Activated naive CD8-positive, alpha-beta T cell (primary cell): ENCODE measurements around the gene NUP98.

ENCODE experiments used
- H3K27ac Mint-ChIP-seq: one replicate; pipeline ENCODE4 v1.8.0; 2021; ENCODE audit warnings: mixed read lengths
- H3K27me3 Mint-ChIP-seq: one replicate; pipeline ENCODE4 v1.8.0; 2021; ENCODE audit warnings: mixed read lengths
- H3K36me3 Mint-ChIP-seq: one replicate; pipeline ENCODE4 v1.8.0; 2021; ENCODE audit warnings: mixed read lengths
- H3K4me1 Mint-ChIP-seq: one replicate; pipeline ENCODE4 v1.8.0; 2021; ENCODE audit warnings: low read depth, mixed read lengths
- H3K4me3 Mint-ChIP-seq: one replicate; pipeline ENCODE4 v1.8.0; 2021; ENCODE audit warnings: mild to moderate bottlenecking, mixed read lengths
- H3K9me3 Mint-ChIP-seq: one replicate; pipeline ENCODE4 v1.8.0; 2021; ENCODE audit warnings: low read depth, mixed read lengths

The NUP98 gene

GRCh38 chr11:3797329-3798090 lies at the start of gene NUP98:
Gene NUP98, minus strand, starts transcription at chr11:3797554. Its CDS starts 15,437 bp downstream, at chr11:3782117.
- Mint-ChIP-seq H3K4me1 (peaks cover 42% of the 10 kb centered on the region), H3K36me3 (peaks cover 4% of the 10 kb centered on the region), H3K27me3 (no peaks in the 10 kb centered on the region), H3K4me3 (peak within 1 kb of the TSS; percentile 98), H3K27ac (peak within 1 kb of the TSS; percentile 99), H3K9me3 (no peaks in the 10 kb centered on the region)

DNA sequence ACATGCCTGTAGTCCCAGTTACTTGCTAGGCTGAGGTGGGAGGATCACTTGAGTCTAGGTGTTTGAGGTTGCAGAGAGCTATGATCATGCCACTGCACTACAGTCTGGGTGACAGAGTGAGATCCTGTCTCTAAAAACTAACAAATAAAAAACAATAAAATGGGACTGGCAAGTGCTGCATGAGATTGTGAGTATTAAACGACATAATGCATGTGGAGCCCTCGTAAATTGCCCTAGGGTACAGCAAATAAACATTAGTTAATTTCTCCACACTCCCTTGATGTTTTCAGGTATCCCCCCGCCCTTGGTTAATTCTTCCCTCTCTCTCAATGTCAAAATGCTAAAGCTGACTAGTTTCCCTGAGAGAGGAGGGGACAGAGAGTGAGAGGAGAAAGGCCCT lies 48.3 kb upstream of the NUP98 start:
- H3K9me3 Mint-ChIP-seq, result no peaks in the 10 kb centered on the region
- H3K4me1 Mint-ChIP-seq, result peaks cover 39% of the 10 kb centered on the region
- no peak overlapping the region for H3K4me3 Mint-ChIP-seq
- H3K27me3 Mint-ChIP-seq, result no peaks in the 10 kb centered on the region
- H3K27ac Mint-ChIP-seq, result no peak overlapping the region
- H3K36me3 Mint-ChIP-seq, result no peaks in the 10 kb centered on the region

DNA sequence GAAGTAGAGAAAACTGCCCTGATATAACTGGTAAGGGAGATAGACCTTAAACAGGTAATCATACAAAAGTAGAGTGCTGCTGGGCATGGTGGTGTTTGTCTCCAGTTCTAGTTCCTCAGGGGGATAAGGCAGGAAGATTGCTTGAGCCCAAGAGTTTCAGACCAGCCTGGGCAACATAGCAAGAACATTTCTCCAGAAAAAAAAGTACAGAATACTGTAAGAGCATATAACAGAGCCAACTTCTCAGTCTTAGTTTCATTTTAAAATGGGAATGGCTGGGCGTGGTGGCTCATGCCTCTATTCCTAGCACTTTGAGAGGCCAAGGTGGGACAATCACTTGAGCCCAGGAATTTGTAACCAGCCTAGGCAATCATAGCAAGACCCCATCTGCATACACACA lies 47.9 kb upstream of the NUP98 start:
- no peaks in the 10 kb centered on the region for H3K36me3 Mint-ChIP-seq
- no peaks in the 10 kb centered on the region for H3K9me3 Mint-ChIP-seq
- H3K27ac Mint-ChIP-seq, result peak overlapping the region; percentile 41
- no peaks in the 10 kb centered on the region for H3K27me3 Mint-ChIP-seq
- H3K4me3 Mint-ChIP-seq, result no peak overlapping the region
- H3K4me1 Mint-ChIP-seq, result peaks cover 39% of the 10 kb centered on the region

DNA sequence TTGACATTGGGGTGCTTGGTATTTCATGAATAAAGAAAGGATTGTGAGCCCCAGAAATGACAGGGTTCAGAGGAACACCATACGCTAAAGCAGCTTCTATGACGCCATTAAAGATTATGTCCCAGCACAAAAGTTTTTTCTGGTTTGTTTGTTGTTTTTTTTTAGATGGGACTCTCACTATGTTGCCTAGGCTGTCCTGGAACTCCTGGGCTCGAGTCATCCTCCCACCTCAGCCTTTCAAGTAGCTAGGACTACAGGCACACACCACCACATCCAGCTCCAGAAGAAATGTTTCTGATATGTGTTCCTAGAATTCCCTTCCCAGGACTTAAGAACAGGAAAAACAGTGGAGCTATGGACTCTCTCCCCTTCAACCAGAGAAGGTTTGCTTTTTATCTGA lies 46.0 kb upstream of the NUP98 start:
- Mint-ChIP-seq H3K27me3 (no peaks in the 10 kb centered on the region), H3K4me3 (peak overlapping the region; percentile 15), H3K27ac (peak overlapping the region; percentile 85), H3K9me3 (no peaks in the 10 kb centered on the region), H3K36me3 (peaks cover 9% of the 10 kb centered on the region), H3K4me1 (peaks cover 38% of the 10 kb centered on the region)

DNA sequence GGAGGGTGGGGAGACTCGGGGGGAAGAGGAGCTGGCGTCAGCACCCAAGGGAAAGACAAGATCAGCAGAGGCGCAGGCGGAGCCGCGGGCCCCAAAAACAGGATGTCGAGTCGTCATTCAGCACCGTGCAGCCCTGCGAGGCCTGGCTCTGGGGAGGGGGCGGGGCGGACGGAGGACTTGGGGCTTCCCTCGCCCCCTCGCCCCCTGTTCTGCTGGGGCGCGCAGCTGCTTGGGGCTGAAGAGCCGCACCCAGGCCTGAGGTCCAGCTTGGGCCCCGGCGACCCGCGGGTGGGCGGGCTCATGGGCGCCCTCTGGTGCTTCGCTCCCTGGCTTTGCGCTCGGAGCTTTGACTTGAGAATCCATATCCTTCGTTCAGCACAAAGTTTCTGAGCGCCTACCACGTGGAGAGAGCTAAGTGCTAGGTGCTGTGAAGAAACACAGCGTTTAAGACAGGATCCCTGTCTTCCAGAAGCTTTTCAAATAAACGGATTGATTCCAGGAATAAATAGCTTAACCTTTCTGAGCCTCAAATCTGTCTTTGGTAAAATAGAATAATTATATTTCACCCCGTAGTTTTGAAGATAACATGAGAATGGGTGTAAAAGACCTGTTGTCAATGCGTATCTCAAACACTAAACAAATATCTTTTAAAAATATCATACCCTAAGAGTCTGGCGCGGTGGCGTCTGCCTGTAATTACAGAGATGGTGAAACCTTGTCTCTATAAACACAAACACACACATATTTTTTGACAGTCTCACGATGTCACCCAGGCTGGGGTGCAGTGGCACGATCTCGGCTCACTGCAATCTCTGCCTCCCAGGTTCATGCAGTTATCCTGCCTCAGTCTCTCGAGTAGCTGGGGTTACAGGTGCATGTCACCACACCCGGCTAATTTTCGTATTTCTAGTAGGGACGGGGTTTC lies 44.3 kb upstream of the NUP98 start:
- no peaks in the 10 kb centered on the region for H3K9me3 Mint-ChIP-seq
- H3K27ac Mint-ChIP-seq, result peak overlapping the region; percentile 96
- peak overlapping the region; percentile 85 for H3K4me3 Mint-ChIP-seq
- no peaks in the 10 kb centered on the region for H3K27me3 Mint-ChIP-seq
- H3K4me1 Mint-ChIP-seq, result peaks cover 53% of the 10 kb centered on the region
- peaks cover 13% of the 10 kb centered on the region for H3K36me3 Mint-ChIP-seq

DNA sequence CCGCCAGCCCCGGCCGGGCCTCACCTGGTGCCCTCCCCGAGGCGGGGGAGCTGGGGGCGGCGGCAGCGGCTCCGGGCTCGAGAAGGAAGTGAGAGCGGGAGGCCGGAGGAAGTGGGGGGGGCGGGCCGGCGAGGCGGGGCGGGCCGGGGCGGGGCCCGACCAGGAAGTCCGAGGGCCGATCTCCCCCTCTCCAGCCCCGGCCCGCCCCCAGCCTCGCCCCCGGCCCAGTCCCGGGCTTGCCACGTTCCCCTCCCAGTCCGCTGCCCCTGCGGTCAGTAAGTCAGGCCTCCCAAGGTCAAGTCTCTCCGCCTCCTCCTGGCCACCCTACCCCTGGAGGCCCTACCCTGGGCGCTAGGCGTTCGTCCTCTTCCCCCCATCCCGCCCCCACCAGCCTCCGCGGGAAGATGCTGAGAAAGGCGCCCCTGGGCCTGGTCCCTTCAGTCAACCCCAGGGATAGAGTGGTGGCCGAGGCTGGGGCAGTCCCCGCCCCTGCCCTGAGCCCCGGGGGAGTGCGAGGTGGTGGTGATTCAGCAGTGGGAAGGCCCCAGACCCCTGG lies 43.6 kb upstream of the NUP98 start, which contains the start of gene RHOG:
Gene RHOG (minus strand): TSS at position 90 of the 556 bp plus-strand sequence. CDS start 12,821 bp downstream, outside the sequence.
- Mint-ChIP-seq H3K27me3 (no peaks in the 10 kb centered on the region), H3K4me3 (peak within 1 kb of the TSS; percentile 97), H3K27ac (peak within 1 kb of the TSS; percentile 96), H3K9me3 (no peaks in the 10 kb centered on the region), H3K4me1 (peaks cover 54% of the 10 kb centered on the region), H3K36me3 (peaks cover 13% of the 10 kb centered on the region)

GRCh38 chr11:3840004-3840869 lies 42.9 kb upstream of the NUP98 start:
- Mint-ChIP-seq H3K36me3 (peaks cover 16% of the 10 kb centered on the region), H3K27me3 (no peaks in the 10 kb centered on the region), H3K4me3 (peak overlapping the region; percentile 97), H3K4me1 (peaks cover 57% of the 10 kb centered on the region), H3K27ac (peak overlapping the region; percentile 94), H3K9me3 (no peaks in the 10 kb centered on the region)

- peak overlapping the region; percentile 97 for H3K4me3 Mint-ChIP-seq
- peak overlapping the region; percentile 94 for H3K27ac Mint-ChIP-seq
- H3K27me3 Mint-ChIP-seq, result no peaks in the 10 kb centered on the region
- H3K36me3 Mint-ChIP-seq, result peaks cover 27% of the 10 kb centered on the region
- peaks cover 62% of the 10 kb centered on the region for H3K4me1 Mint-ChIP-seq
- H3K9me3 Mint-ChIP-seq, result no peaks in the 10 kb centered on the region
Measured at GRCh38 chr11:3838504-3838903, 41.1 kb upstream of the NUP98 start.

- Mint-ChIP-seq H3K9me3 (no peaks in the 10 kb centered on the region), H3K36me3 (peaks cover 28% of the 10 kb centered on the region), H3K27ac (peak overlapping the region; percentile 94), H3K4me3 (peak overlapping the region; percentile 97), H3K27me3 (no peaks in the 10 kb centered on the region), H3K4me1 (peaks cover 62% of the 10 kb centered on the region)
Measured at GRCh38 chr11:3837793-3838192, 40.4 kb upstream of the NUP98 start.

DNA sequence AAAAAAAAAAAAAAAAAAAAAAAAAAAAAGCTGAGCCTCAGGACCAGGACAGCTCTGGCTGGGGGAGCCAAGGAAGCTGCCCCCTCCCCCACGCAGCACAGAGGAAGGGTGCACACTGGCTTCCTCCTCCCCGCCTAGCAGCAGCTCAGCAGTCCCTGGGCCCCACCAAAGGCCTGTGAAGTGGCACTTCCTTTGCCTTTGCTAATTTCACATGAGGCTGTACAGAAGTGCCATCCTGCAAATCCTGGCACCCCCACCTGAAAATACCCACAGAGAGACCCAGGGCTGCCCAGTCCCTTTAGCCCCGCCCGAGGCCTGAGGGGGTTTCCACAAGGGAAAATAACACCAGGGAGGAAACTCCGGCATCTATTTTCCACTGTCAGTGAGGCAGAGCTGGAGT lies 39.5 kb upstream of the NUP98 start:
- peak overlapping the region; percentile 97 for H3K4me3 Mint-ChIP-seq
- H3K4me1 Mint-ChIP-seq, result peaks cover 66% of the 10 kb centered on the region
- no peaks in the 10 kb centered on the region for H3K27me3 Mint-ChIP-seq
- H3K36me3 Mint-ChIP-seq, result peaks cover 28% of the 10 kb centered on the region
- peak overlapping the region; percentile 94 for H3K27ac Mint-ChIP-seq
- no peaks in the 10 kb centered on the region for H3K9me3 Mint-ChIP-seq

GRCh38 chr11:3835751-3836150 lies 38.4 kb upstream of the NUP98 start:
- Mint-ChIP-seq H3K9me3 (no peaks in the 10 kb centered on the region), H3K4me3 (peak overlapping the region; percentile 97), H3K27me3 (no peaks in the 10 kb centered on the region), H3K36me3 (peaks cover 30% of the 10 kb centered on the region), H3K27ac (peak overlapping the region; percentile 89), H3K4me1 (peaks cover 74% of the 10 kb centered on the region)

DNA sequence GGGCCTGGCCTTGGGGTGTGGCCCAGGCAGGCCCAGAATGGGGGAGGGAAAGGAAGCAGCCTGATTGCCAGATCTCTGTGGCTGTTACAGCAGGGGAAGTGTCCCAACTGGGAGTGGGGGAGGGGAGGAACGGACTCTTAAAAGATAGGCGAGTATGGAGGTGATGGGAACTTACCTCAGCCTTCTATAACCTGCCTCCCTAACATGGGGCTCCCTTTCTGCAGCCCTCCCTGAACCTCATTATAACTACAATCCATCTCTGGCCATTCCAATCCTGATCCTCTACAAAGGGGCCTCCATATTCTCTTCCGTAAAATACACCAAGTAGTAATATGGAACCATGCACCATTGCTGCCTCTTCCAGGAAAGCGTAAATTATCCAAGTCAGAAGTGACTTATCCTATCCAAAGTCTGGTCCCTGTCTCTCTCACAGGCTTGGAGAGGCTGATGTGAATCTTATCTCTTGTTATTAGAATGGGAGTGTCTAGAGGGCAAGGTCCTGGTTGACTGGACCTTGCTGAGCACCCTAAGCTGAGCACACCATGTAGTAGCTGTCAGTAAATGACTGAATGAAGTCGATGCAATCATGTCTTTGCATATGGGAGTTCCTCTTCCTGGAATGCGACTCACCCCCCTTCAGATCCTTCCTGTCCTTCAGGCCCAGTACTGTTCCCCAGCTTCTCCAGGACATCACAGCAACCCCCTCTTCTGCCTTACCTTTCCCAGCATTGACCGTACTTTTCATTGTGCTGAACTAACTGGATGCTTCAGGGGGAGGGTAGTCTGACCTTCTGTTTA lies 37.5 kb upstream of the NUP98 start:
- peaks cover 30% of the 10 kb centered on the region for H3K36me3 Mint-ChIP-seq
- peaks cover 82% of the 10 kb centered on the region for H3K4me1 Mint-ChIP-seq
- H3K9me3 Mint-ChIP-seq, result no peaks in the 10 kb centered on the region
- no peaks in the 10 kb centered on the region for H3K27me3 Mint-ChIP-seq
- H3K27ac Mint-ChIP-seq, result peak overlapping the region; percentile 89
- H3K4me3 Mint-ChIP-seq, result peak overlapping the region; percentile 97

DNA sequence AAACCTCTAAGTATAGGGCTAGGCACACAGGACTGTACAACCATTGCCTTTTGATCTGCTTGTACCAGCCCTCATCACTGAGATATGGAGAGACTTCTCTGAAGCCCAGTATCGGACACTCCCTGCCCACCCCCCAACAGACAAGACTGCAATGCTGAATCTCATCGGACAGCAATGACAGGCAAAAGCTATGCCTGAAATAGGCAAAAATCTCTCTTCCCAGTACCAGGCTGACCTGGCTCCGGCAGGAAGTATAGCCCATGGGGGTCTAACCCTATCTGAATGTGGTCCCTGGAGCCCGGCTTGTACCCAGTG lies 37.0 kb upstream of the NUP98 start:
- peaks cover 28% of the 10 kb centered on the region for H3K36me3 Mint-ChIP-seq
- H3K27ac Mint-ChIP-seq, result peak overlapping the region; percentile 89

More for the DNA sequence above, 37.0 kb upstream of the NUP98 start:
- no peaks in the 10 kb centered on the region for H3K27me3 Mint-ChIP-seq
- H3K4me3 Mint-ChIP-seq, result peak overlapping the region; percentile 97
- no peaks in the 10 kb centered on the region for H3K9me3 Mint-ChIP-seq
- H3K4me1 Mint-ChIP-seq, result peaks cover 82% of the 10 kb centered on the region
